Measurements from ENCODE around the gene PARD6B. TPM values are rescaled to one million over a fixed set of nuclear protein-coding genes. Genes with fewer than 3 reads are reported as not detected.

Gene PARD6B
- total and polyA plus RNA-seq, 2 experiments from 2014 or later, result 10.2 to 20.0 TPM

DNA sequence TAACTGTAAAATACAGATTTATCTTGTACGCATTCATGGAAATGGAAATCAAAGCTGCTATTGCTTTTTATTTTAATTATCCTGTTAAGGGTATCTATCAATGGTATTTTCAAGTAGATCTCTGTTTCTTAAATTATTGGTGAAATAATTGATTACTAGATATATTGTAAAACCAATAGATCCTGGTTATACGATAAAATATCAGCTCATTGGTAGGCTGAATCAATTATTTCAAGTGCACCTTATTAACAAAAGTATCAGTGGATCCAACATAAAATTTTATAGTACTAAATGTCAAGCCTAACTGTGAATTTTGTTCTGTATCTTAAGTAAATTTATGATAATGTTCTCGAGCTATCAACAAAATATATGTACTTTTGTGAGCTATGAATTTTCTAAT lies 21.8 kb downstream of the PARD6B start:
- no peaks in the 10 kb centered on the region for H3K9me3 ChIP-seq (ENCODE audit: low read depth)
- peaks cover 22% of the 10 kb centered on the region for H3K36me3 ChIP-seq
- no peaks in the 10 kb centered on the region for H3K4me1 ChIP-seq (ENCODE audit: low read depth)
- H3K27me3 ChIP-seq, result no peaks in the 10 kb centered on the region
- DNase-seq (ENCODE audit: low read depth in 1 of 2, low spot score in 1 of 2), result no peak
- H3K4me3 ChIP-seq, result no peak overlapping the region
- no peak overlapping the region for H3K27ac ChIP-seq
- TF ChIP-seq, protein P1, sequence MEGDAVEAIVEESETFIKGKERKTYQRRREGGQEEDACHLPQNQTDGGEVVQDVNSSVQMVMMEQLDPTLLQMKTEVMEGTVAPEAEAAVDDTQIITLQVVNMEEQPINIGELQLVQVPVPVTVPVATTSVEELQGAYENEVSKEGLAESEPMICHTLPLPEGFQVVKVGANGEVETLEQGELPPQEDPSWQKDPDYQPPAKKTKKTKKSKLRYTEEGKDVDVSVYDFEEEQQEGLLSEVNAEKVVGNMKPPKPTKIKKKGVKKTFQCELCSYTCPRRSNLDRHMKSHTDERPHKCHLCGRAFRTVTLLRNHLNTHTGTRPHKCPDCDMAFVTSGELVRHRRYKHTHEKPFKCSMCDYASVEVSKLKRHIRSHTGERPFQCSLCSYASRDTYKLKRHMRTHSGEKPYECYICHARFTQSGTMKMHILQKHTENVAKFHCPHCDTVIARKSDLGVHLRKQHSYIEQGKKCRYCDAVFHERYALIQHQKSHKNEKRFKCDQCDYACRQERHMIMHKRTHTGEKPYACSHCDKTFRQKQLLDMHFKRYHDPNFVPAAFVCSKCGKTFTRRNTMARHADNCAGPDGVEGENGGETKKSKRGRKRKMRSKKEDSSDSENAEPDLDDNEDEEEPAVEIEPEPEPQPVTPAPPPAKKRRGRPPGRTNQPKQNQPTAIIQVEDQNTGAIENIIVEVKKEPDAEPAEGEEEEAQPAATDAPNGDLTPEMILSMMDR (IDR thresholded peaks at IDR 0.05; ENCODE audit: low read depth, low read length), result no peak

DNA sequence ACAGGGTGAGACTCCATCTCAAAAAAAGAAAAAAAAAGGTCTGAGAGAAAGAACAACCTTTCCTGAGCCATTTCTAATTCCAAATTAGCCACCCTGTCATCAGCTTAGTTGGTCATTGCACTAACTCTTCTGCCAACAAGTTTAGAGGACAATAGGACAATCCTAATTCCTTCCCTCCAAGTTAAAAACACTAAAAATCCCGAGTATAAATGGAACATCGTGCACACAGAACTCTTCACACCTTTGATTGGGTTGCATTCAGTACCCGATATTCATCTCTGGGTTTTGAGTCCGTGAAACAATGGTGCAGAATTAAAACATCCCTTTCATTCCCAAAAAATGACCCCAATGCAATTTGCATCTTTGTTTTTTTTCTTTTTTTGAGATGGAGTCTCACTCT lies 23.0 kb downstream of the PARD6B start:
- Histone ChIP-seq H3K4me3 (no peak overlapping the region), H3K4me1 (ENCODE audit: low read depth) (no peaks in the 10 kb centered on the region)

DNA sequence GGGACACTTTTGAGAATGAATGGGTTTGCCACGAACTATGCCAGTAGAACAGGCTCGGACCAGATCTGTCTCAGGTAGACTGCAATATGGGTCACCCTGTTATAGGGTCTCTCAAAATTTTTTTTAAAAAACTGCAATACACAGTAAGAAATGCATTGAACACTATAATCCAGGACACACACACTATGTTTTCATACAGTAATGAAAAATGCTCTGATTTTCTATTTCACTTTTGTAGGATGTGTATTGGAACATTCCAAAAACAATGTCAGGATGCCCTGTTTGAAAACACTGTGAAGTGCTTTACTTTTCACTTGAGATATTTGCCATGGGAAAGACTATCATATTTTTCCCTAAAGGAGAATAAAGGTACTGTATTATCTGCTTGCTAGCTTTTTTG lies 25.1 kb downstream of the PARD6B start:
- TF ChIP-seq, protein P1 (IDR thresholded peaks at IDR 0.05; ENCODE audit: low read depth, low read length), result no peak
- H3K36me3 ChIP-seq, result peaks cover 6% of the 10 kb centered on the region
- no peak overlapping the region for H3K27ac ChIP-seq
- H3K27me3 ChIP-seq, result no peaks in the 10 kb centered on the region
- H3K4me3 ChIP-seq, result no peak overlapping the region
- peaks cover 3% of the 10 kb centered on the region for H3K4me1 ChIP-seq (ENCODE audit: low read depth)
- no peak for DNase-seq (ENCODE audit: low read depth in 1 of 2, low spot score in 1 of 2)
- H3K9me3 ChIP-seq (ENCODE audit: low read depth), result no peaks in the 10 kb centered on the region

More for the DNA sequence above, 23.0 kb downstream of the PARD6B start:
- H3K9me3 ChIP-seq (ENCODE audit: low read depth), result no peaks in the 10 kb centered on the region
- no peak overlapping the region for H3K27ac ChIP-seq
- no peak for DNase-seq (ENCODE audit: low read depth in 1 of 2, low spot score in 1 of 2)
- TF ChIP-seq, protein P1 (IDR thresholded peaks at IDR 0.05; ENCODE audit: low read depth, low read length), result no peak
- H3K36me3 ChIP-seq, result peaks cover 18% of the 10 kb centered on the region
- no peaks in the 10 kb centered on the region for H3K27me3 ChIP-seq

DNA sequence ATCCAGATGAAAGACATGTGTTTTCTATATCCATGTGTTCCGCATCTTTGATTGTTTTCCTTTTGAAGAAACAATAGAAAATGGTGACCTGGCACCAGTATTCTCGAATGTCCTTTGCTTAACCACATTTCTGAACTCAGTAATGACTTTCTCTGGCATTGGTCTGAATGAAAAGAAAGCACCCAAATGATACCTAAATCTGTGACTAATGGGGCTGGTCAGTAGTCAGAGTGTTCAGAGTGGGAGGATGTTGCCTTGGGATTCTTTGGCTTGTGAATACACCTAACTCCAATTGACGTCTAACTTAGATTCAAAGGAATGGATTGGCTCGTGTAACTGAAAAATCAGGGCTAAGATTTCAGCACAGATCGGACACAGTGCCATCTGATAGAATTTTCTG lies 27.1 kb downstream of the PARD6B start:
- H3K9me3 ChIP-seq (ENCODE audit: low read depth), result no peaks in the 10 kb centered on the region
- no peak overlapping the region for H3K4me3 ChIP-seq
- H3K27ac ChIP-seq, result no peak overlapping the region
- no peaks in the 10 kb centered on the region for H3K36me3 ChIP-seq
- no peak for DNase-seq (ENCODE audit: low read depth in 1 of 2, low spot score in 1 of 2)
- no peaks in the 10 kb centered on the region for H3K27me3 ChIP-seq
- peaks cover 7% of the 10 kb centered on the region for H3K4me1 ChIP-seq (ENCODE audit: low read depth)
- TF ChIP-seq, protein P1 (IDR thresholded peaks at IDR 0.05; ENCODE audit: low read depth, low read length), result no peak

DNA sequence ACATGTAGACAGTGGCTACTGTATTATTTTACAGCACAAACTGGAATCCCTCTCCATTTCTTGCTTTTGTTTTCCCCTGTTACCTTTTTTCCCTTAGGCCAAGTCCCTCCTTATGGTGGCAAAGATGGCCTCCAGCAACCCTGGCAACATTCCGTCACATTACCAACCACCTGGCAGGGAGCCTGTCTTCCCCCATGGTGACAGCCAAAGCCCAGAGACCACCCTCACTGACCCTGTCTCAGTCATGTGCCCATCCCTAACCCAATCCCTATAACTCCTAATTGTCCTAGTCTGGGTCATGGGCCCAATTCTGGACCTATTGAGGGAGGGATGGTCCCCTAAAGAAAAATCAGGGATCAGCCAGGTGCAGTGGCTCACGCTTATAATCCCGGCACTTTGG lies 27.6 kb downstream of the PARD6B start:
- Histone ChIP-seq H3K36me3 (no peaks in the 10 kb centered on the region), H3K4me1 (ENCODE audit: low read depth) (peaks cover 7% of the 10 kb centered on the region), H3K27ac (no peak overlapping the region), H3K4me3 (no peak overlapping the region), H3K27me3 (no peaks in the 10 kb centered on the region), H3K9me3 (ENCODE audit: low read depth) (no peaks in the 10 kb centered on the region)
- TF ChIP-seq, protein P1 (IDR thresholded peaks at IDR 0.05; ENCODE audit: low read depth, low read length), result no peak
- DNase-seq (ENCODE audit: low read depth in 1 of 2, low spot score in 1 of 2), result no peak

DNA sequence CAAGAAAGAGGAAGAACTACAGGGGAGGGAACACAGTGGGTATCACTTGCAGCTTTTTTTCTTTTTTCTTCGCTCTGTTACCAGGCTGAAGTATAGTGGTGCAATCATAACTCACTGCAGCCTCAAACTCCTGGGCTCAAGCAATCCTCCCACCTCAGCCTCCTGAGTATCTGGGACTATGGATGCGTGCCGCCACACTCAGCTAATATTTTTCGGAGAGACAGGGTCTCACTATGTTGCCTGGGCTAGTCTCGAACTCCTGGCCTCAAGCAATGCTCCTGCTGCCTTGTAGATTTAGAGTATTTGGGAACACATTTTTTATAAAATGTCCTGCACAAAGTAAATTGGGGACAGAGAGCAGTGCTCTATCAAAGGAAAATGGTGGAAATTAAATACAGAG lies 28.3 kb downstream of the PARD6B start:
- Histone ChIP-seq H3K4me3 (no peak overlapping the region), H3K27me3 (no peaks in the 10 kb centered on the region), H3K36me3 (no peaks in the 10 kb centered on the region), H3K4me1 (ENCODE audit: low read depth) (peaks cover 7% of the 10 kb centered on the region), H3K27ac (no peak overlapping the region), H3K9me3 (ENCODE audit: low read depth) (no peaks in the 10 kb centered on the region)
- no peak for DNase-seq (ENCODE audit: low read depth in 1 of 2, low spot score in 1 of 2)
- TF ChIP-seq, protein P1 (IDR thresholded peaks at IDR 0.05; ENCODE audit: low read depth, low read length), result no peak
